ENCODE data around the gene ZNF385A. TPM values are rescaled to one million over a fixed set of nuclear protein-coding genes. Genes with fewer than 3 reads are reported as not detected.

The ZNF385A gene
- total RNA-seq, 1 experiment from 2014 or later = 5.7 TPM

- no peak for TF ChIP-seq CTCF (conservative IDR thresholded peaks at IDR 0.05)
- peaks cover 5% of the 10 kb centered on the region; the same call in 1 of the 2 replicates for H3K4me1 ChIP-seq (ENCODE audit: insufficient read depth, low read length)
- H3K4ac ChIP-seq (ENCODE audit: low read depth, low read length) = no peak overlapping the region
- H3K4me3 Mint-ChIP-seq = peak overlapping the region; percentile 79 to 94
- no peak overlapping the region for H3T11ph ChIP-seq (ENCODE audit: low read length)
- no peak overlapping the region for H3K27ac ChIP-seq (ENCODE audit: insufficient read length, low read depth, low read length)
- no peak overlapping the region for H4K8ac ChIP-seq (replicated peaks; ENCODE audit: insufficient read length, low read depth, low read length)
- no peak overlapping the region for H4K91ac ChIP-seq (ENCODE audit: insufficient read length, low read depth, low read length)
- H3K79me2 ChIP-seq (ENCODE audit: insufficient read depth, low read length) = no peaks in the 10 kb centered on the region
- no peak overlapping the region for H2BK15ac ChIP-seq (ENCODE audit: low read depth, low read length)
- H2AFZ ChIP-seq (ENCODE audit: low read length) = no peak overlapping the region
- peak overlapping the region; percentile 79 for H2BK120ac ChIP-seq (ENCODE audit: low read depth, low read length, poor library complexity, severe bottlenecking)
- no peak overlapping the region for H3K18ac ChIP-seq (ENCODE audit: insufficient read length, low read depth, low read length)
- WGBS (ENCODE audit: extremely low coverage, insufficient read length, low lambda C conversion rate) = no CpG with 5 or more reads among the region's 35 CpGs
- peak overlapping the region; percentile 9 for H3K9ac ChIP-seq (ENCODE audit: extremely low read depth, insufficient read length, low read length)
- H3K14ac ChIP-seq (ENCODE audit: insufficient read depth, low read length) = peak overlapping the region; percentile 73
- no peaks in the 10 kb centered on the region for H4K20me1 ChIP-seq (ENCODE audit: control insufficient read depth, insufficient read depth, insufficient read length)
- H3K27ac Mint-ChIP-seq = no peak overlapping the region
- H3K23ac ChIP-seq (ENCODE audit: insufficient read length, low read depth, low read length) = no peak overlapping the region
- H2BK20ac ChIP-seq (ENCODE audit: low read depth, low read length, poor library complexity, severe bottlenecking) = no peak overlapping the region
- H2BK5ac ChIP-seq (ENCODE audit: insufficient read length, low read length) = no peak overlapping the region
- no peak overlapping the region for H2AK5ac ChIP-seq (ENCODE audit: insufficient read length, low read length)
- peaks cover 39 to 40% of the 10 kb centered on the region in 2 experiments for H3K4me1 Mint-ChIP-seq
- H3K56ac ChIP-seq (ENCODE audit: insufficient read length, low read depth, low read length) = no peak overlapping the region
- no peaks in the 10 kb centered on the region for H3K9me3 Mint-ChIP-seq
- no peaks in the 10 kb centered on the region; a peak in 1 of 7 replicates for H3K36me3 Mint-ChIP-seq (ENCODE audit: insufficient read depth in 1 of 3, low read depth in 3 of 3)
- H3K27me3 Mint-ChIP-seq (ENCODE audit: low read depth) = peaks cover 65% of the 10 kb centered on the region
- H3K27me3 ChIP-seq (ENCODE audit: insufficient read depth, low read length) = no peaks in the 10 kb centered on the region; the same call in 1 of the 2 replicates
- H4K5ac ChIP-seq (ENCODE audit: insufficient read length, low read depth, low read length) = no peak overlapping the region
- no peaks in the 10 kb centered on the region for H3K79me1 ChIP-seq (ENCODE audit: insufficient read depth, low read depth, low read length, poor library complexity, severe bottlenecking)
- H3K9me3 ChIP-seq (ENCODE audit: control insufficient read depth, low read depth, low read length) = no peaks in the 10 kb centered on the region
- H2BK12ac ChIP-seq (ENCODE audit: insufficient read length, low read depth, low read length) = no peak overlapping the region
- no peak for DNase-seq
- peak overlapping the region; percentile 40 for H3K4me2 ChIP-seq (ENCODE audit: insufficient read depth, insufficient read length, low read length)
- H3K23me2 ChIP-seq (ENCODE audit: insufficient read length, low read depth, low read length, poor library complexity, severe bottlenecking) = peaks cover 16% of the 10 kb centered on the region
These were observed 34.0 kb upstream of the ZNF385A start for GRCh38 chr12:54418441-54419087.
